HG02970 (cell line): Measurements from ENCODE around the gene SVOP.
"Not testable (repeated sequence)": the region's sequence is repeated elsewhere in the genome, so short reads cannot be mapped to it uniquely, and the experiment has no call there.

ENCODE experiments used
- ATAC-seq: cut with Tn5 transposase; IDR thresholded peaks from one replicate; pipeline ENCODE4 v1.9.1; 2021; ENCODE audit warnings: mild to moderate bottlenecking, moderate library complexity, moderate number of reproducible peaks; ENCODE audit not compliant: unreplicated experiment, low FRiP score

Gene SVOP

GRCh38 chr12:109020796-109021380 is at the start of gene SVOP:
TSS of gene SVOP (minus strand) at chr12:109021068. CDS start at chr12:109020868, 200 bp downstream.
- no peak for ATAC-seq

- ATAC-seq: no peak
Observed at GRCh38 chr12:109069307-109070271, 48.7 kb upstream of the SVOP start.

GRCh38 chr12:109065853-109066193 is 45.0 kb upstream of the SVOP start:
- ATAC-seq: no peak

GRCh38 chr12:109065154-109065852 is 44.4 kb upstream of the SVOP start:
- ATAC-seq: no peak

- no peak for ATAC-seq
Observed at GRCh38 chr12:109064143-109064542, 43.3 kb upstream of the SVOP start.

- no peak for ATAC-seq
Observed at GRCh38 chr12:109058773-109059172, 37.9 kb upstream of the SVOP start.

- no peak for ATAC-seq
Observed at GRCh38 chr12:109057376-109057775, 36.5 kb upstream of the SVOP start.

- no peak for ATAC-seq
Observed at GRCh38 chr12:109056891-109057290, 36.0 kb upstream of the SVOP start.

- ATAC-seq: no peak
Observed at GRCh38 chr12:109054520-109054919, 33.7 kb upstream of the SVOP start.

- not testable (repeated sequence) for ATAC-seq
Observed at GRCh38 chr12:109054124-109054513, 33.3 kb upstream of the SVOP start.

- no peak for ATAC-seq
Observed at GRCh38 chr12:109053382-109054123, 32.7 kb upstream of the SVOP start.

GRCh38 chr12:109052414-109053323 is 31.8 kb upstream of the SVOP start, which contains the start of gene USP30:
TSS of gene USP30 (plus strand) at chr12:109052576. CDS start at chr12:109052679, 103 bp downstream.
- ATAC-seq: peak; percentile 74

GRCh38 chr12:109052097-109052413 is 31.2 kb upstream of the SVOP start:
- no peak for ATAC-seq

GRCh38 chr12:109049794-109050193 is 28.9 kb upstream of the SVOP start:
- ATAC-seq: not testable (repeated sequence)

- ATAC-seq: not testable (repeated sequence)
Observed at GRCh38 chr12:109048706-109049105, 27.8 kb upstream of the SVOP start.

- ATAC-seq: no peak
Observed at GRCh38 chr12:109047081-109047805, 26.4 kb upstream of the SVOP start.

- no peak for ATAC-seq
Observed at GRCh38 chr12:109044241-109044640, 23.4 kb upstream of the SVOP start.

- ATAC-seq: no peak
Observed at GRCh38 chr12:109036975-109037374, 16.1 kb upstream of the SVOP start.
